Ectodermal cell (in vitro differentiated cells): Measurements from ENCODE around the gene NECAB3.

Experiments
- H3K27ac ChIP-seq: 2 replicates; pipeline ENCODE4 v1.7.0; 2013; ENCODE audit warnings: mild to moderate bottlenecking, low read depth, low read length; ENCODE audit not compliant: insufficient read depth, poor library complexity, severe bottlenecking
- H3K27me3 ChIP-seq: 2 replicates; pipeline ENCODE4 v1.7.0; 2013; ENCODE audit warnings: mild to moderate bottlenecking, low read length; ENCODE audit not compliant: insufficient read depth, control insufficient read depth, poor library complexity, severe bottlenecking
- H3K36me3 ChIP-seq: one replicate; pipeline ENCODE4 v1.7.0; 2013; ENCODE audit warnings: low read length; ENCODE audit not compliant: control insufficient read depth, insufficient read depth
- H3K4me1 ChIP-seq: one replicate; pipeline ENCODE4 v1.7.0; 2013; ENCODE audit warnings: low read length; ENCODE audit not compliant: control insufficient read depth, insufficient read depth
- H3K4me3 ChIP-seq: 2 replicates; pipeline ENCODE4 v1.7.0; 2013; ENCODE audit warnings: low read depth, low read length, control low read depth; ENCODE audit not compliant: insufficient read depth
- H3K9me3 ChIP-seq: 2 replicates; pipeline ENCODE4 v1.7.0; 2013; ENCODE audit warnings: mild to moderate bottlenecking, low read length, moderate library complexity; ENCODE audit not compliant: control insufficient read depth
- WGBS, 2 experiments: methylation state at CpG; one replicate each; pipeline ENCODE4 v1.1.7; 2013; ENCODE audit warnings: missing lambda C conversion rate in 2 of 2; 5-methylcytosine and 5-hydroxymethylcytosine counted together

The NECAB3 gene

GRCh38 chr20:33697129-33697528 is 22.9 kb upstream of the NECAB3 start:
- H3K4me1 ChIP-seq, result peaks cover 13% of the 10 kb centered on the region
- no peaks in the 10 kb centered on the region for H3K9me3 ChIP-seq
- 86 to 94% methylated on average over 8 of the region's 8 CpGs for WGBS, 2 experiments
- no peaks in the 10 kb centered on the region for H3K27me3 ChIP-seq
- H3K27ac ChIP-seq, result no peak overlapping the region
- H3K4me3 ChIP-seq, result no peak overlapping the region
- no peaks in the 10 kb centered on the region for H3K36me3 ChIP-seq

GRCh38 chr20:33696448-33696847 is 22.2 kb upstream of the NECAB3 start:
- H3K27me3 ChIP-seq, result no peaks in the 10 kb centered on the region
- no peaks in the 10 kb centered on the region for H3K9me3 ChIP-seq
- no peak overlapping the region for H3K4me3 ChIP-seq
- peaks cover 13% of the 10 kb centered on the region for H3K4me1 ChIP-seq
- H3K27ac ChIP-seq, result no peak overlapping the region
- 87 to 97% methylated on average over 4 of the region's 4 CpGs for WGBS, 2 experiments
- H3K36me3 ChIP-seq, result no peaks in the 10 kb centered on the region

- Histone ChIP-seq H3K4me3 (no peak overlapping the region), H3K27me3 (no peaks in the 10 kb centered on the region), H3K9me3 (no peaks in the 10 kb centered on the region), H3K4me1 (peaks cover 13% of the 10 kb centered on the region), H3K36me3 (no peaks in the 10 kb centered on the region), H3K27ac (peak overlapping the region; percentile 66)
- WGBS, 2 experiments, result 72 to 74% methylated on average over 6 of the region's 6 CpGs
These were observed 20.4 kb upstream of the NECAB3 start for GRCh38 chr20:33694639-33695012.

GRCh38 chr20:33693741-33694638 is 19.8 kb upstream of the NECAB3 start:
- peak overlapping the region; percentile 66 for H3K27ac ChIP-seq

GRCh38 chr20:33693289-33693688 is 19.1 kb upstream of the NECAB3 start:
- no peak overlapping the region for H3K27ac ChIP-seq
- 57 to 65% methylated on average over 5 of the region's 5 CpGs for whole genome bisulfite sequencing, 2 experiments

More at GRCh38 chr20:33693741-33694638, 19.8 kb upstream of the NECAB3 start:
- Histone ChIP-seq H3K27me3 (no peaks in the 10 kb centered on the region), H3K4me1 (peaks cover 13% of the 10 kb centered on the region), H3K36me3 (no peaks in the 10 kb centered on the region), H3K4me3 (no peak overlapping the region), H3K9me3 (no peaks in the 10 kb centered on the region)
- 50 to 53% methylated on average over 17 of the region's 17 CpGs for whole genome bisulfite sequencing, 2 experiments

GRCh38 chr20:33689973-33690372 is 15.7 kb upstream of the NECAB3 start:
- Histone ChIP-seq H3K4me3 (no peak overlapping the region), H3K9me3 (no peaks in the 10 kb centered on the region), H3K27ac (no peak overlapping the region), H3K4me1 (peaks cover 14% of the 10 kb centered on the region), H3K27me3 (no peaks in the 10 kb centered on the region), H3K36me3 (no peaks in the 10 kb centered on the region)
- 22 to 40% methylated on average over 4 of the region's 4 CpGs for WGBS, 2 experiments

More at GRCh38 chr20:33693289-33693688, 19.1 kb upstream of the NECAB3 start:
- H3K9me3 ChIP-seq, result no peaks in the 10 kb centered on the region
- H3K4me1 ChIP-seq, result peaks cover 13% of the 10 kb centered on the region
- H3K4me3 ChIP-seq, result no peak overlapping the region
- no peaks in the 10 kb centered on the region for H3K27me3 ChIP-seq
- no peaks in the 10 kb centered on the region for H3K36me3 ChIP-seq

- H3K36me3 ChIP-seq, result no peaks in the 10 kb centered on the region
- no peak overlapping the region for H3K27ac ChIP-seq
- no peaks in the 10 kb centered on the region for H3K9me3 ChIP-seq
- no peaks in the 10 kb centered on the region for H3K27me3 ChIP-seq
- peaks cover 19% of the 10 kb centered on the region for H3K4me1 ChIP-seq
- 78 to 100% methylated on average over 1 of the region's 1 CpG for WGBS, 2 experiments
- no peak overlapping the region for H3K4me3 ChIP-seq
These were observed 15.3 kb upstream of the NECAB3 start for GRCh38 chr20:33689493-33689892.

GRCh38 chr20:33688938-33689424 is 14.8 kb upstream of the NECAB3 start:
- WGBS, 2 experiments, result 90 to 91% methylated on average over 3 of the region's 3 CpGs
- Histone ChIP-seq H3K27ac (no peak overlapping the region), H3K27me3 (no peaks in the 10 kb centered on the region), H3K4me1 (peaks cover 19% of the 10 kb centered on the region), H3K4me3 (no peak overlapping the region), H3K9me3 (no peaks in the 10 kb centered on the region), H3K36me3 (no peaks in the 10 kb centered on the region)

- Histone ChIP-seq H3K27me3 (no peaks in the 10 kb centered on the region), H3K4me3 (no peak overlapping the region), H3K4me1 (peaks cover 12% of the 10 kb centered on the region), H3K9me3 (no peaks in the 10 kb centered on the region), H3K27ac (no peak overlapping the region), H3K36me3 (no peaks in the 10 kb centered on the region)
- 90 to 93% methylated on average over 3 of the region's 3 CpGs for WGBS, 2 experiments
These were observed 14.0 kb upstream of the NECAB3 start for GRCh38 chr20:33687993-33688937.
